ENCODE results near the gene ZNF791.
"Not testable (repeated sequence)": the region's sequence is repeated elsewhere in the genome, so short reads cannot be mapped to it uniquely, and the experiment has no call there.

- TF ChIP-seq POLR2AphosphoS5, POLR2A (IDR thresholded peaks at IDR 0.05; ENCODE audit: low read depth, low read length): not testable (repeated sequence)
These were observed 10.7 kb downstream of the ZNF791 start for GRCh38 chr19:12621253-12622024.
